DND-41 (cell line): ENCODE data around the gene ADD1.

Source experiments
- ATAC-seq: fragments of 200-7000 bp; cut with Tn5 transposase; 3 replicates; pipeline ENCODE4 v1.9.1; 2021; ENCODE audit warnings: low read depth; ENCODE audit not compliant: insufficient read depth
- DNase-seq: peaks from one replicate; pipeline ENCODE4 v3.0.0-alpha.2; 2020
- H2AFZ ChIP-seq: 2 replicates; pipeline ENCODE4 v1.6.0; 2012; ENCODE audit warnings: low read depth, low read length
- H3K27ac ChIP-seq: 2 replicates; pipeline ENCODE4 v1.5.1; 2012; ENCODE audit warnings: low read length, inconsistent platforms
- H3K27me3 ChIP-seq: fragments of 200-600 bp; sonication (generic); 2 replicates; pipeline ENCODE4 v1.6.0; 2012; ENCODE audit warnings: low read length, mild to moderate bottlenecking, inconsistent platforms; ENCODE audit not compliant: insufficient read depth, poor library complexity
- H3K36me3 ChIP-seq: 2 replicates; pipeline ENCODE4 v1.5.1; 2012; ENCODE audit warnings: low read length, inconsistent platforms; ENCODE audit not compliant: insufficient read depth
- H3K4me1 ChIP-seq: 2 replicates; pipeline ENCODE4 v1.5.1; 2012; ENCODE audit warnings: mild to moderate bottlenecking, low read length; ENCODE audit not compliant: insufficient read depth
- H3K4me2 ChIP-seq: 2 replicates; pipeline ENCODE4 v1.6.0; 2012; ENCODE audit warnings: mild to moderate bottlenecking, moderate library complexity, low read length, inconsistent platforms; ENCODE audit not compliant: insufficient read depth
- H3K4me3 ChIP-seq, 2 experiments: fragments of 200-600 bp in 1 of 2; shearing (Covaris generic) in 1 of 2; 2 replicates each; pipeline ENCODE4 v1.5.1; 2012 to 2016; ENCODE audit warnings: inconsistent platforms in 2 of 2, low read length in 2 of 2, mild to moderate bottlenecking in 2 of 2, low read depth in 1 of 2, moderate library complexity in 1 of 2
- H3K79me2 ChIP-seq: 2 replicates; pipeline ENCODE4 v1.6.0; 2012; ENCODE audit warnings: low read length, inconsistent platforms; ENCODE audit not compliant: insufficient read depth
- H3K9ac ChIP-seq: 2 replicates; pipeline ENCODE4 v1.6.0; 2012; ENCODE audit warnings: low read depth, mild to moderate bottlenecking, inconsistent platforms, low read length, moderate library complexity
- H3K9me3 ChIP-seq: 2 replicates; pipeline ENCODE4 v1.5.1; 2012; ENCODE audit warnings: low read length, moderate library complexity, mild to moderate bottlenecking, inconsistent platforms; ENCODE audit not compliant: insufficient read depth, severe bottlenecking
- H4K20me1 ChIP-seq: 2 replicates; pipeline ENCODE4 v1.6.0; 2012; ENCODE audit warnings: low read length; ENCODE audit not compliant: insufficient read depth
- EZH2 ChIP-seq: IDR thresholded peaks from 3 replicates; pipeline ENCODE4 v1.6.1; 2012; ENCODE audit warnings: borderline replicate concordance, low read depth, mild to moderate bottlenecking, moderate library complexity, low read length, inconsistent platforms; ENCODE audit not compliant: severe bottlenecking
- TF ChIP-seq, protein P1 (sequence below): IDR thresholded peaks from 2 replicates; pipeline ENCODE4 v1.5.1; 2012; ENCODE audit warnings: borderline replicate concordance, low read length, moderate library complexity, mild to moderate bottlenecking; ENCODE audit not compliant: poor library complexity, severe bottlenecking; ENCODE audit errors: extremely low read depth

The ADD1 gene

GRCh38 chr4:2893772-2894171 is 50.1 kb downstream of the ADD1 start:
- Histone ChIP-seq H3K4me3 (no peak overlapping the region), H3K79me2 (no peaks in the 10 kb centered on the region)
- ATAC-seq: no peak

GRCh38 chr4:2898001-2898400 is 54.4 kb downstream of the ADD1 start:
- ATAC-seq: no peak
- H3K4me1 ChIP-seq: no peaks in the 10 kb centered on the region
- H3K79me2 ChIP-seq: no peaks in the 10 kb centered on the region
- no peaks in the 10 kb centered on the region for H3K27me3 ChIP-seq
- H3K9me3 ChIP-seq: no peaks in the 10 kb centered on the region
- no peak overlapping the region for H3K27ac ChIP-seq
- DNase-seq: no peak
- H3K4me2 ChIP-seq: no peak overlapping the region
- no peak overlapping the region for H2AFZ ChIP-seq
- H3K36me3 ChIP-seq: peaks cover 86% of the 10 kb centered on the region
- H3K4me3 ChIP-seq: no peak overlapping the region
- 0 out of 2 replicates have a peak, but pooled peaks cover 4% of the 10 kb centered on the region for H4K20me1 ChIP-seq
- H3K9ac ChIP-seq: no peak overlapping the region
- TF ChIP-seq, protein P1, sequence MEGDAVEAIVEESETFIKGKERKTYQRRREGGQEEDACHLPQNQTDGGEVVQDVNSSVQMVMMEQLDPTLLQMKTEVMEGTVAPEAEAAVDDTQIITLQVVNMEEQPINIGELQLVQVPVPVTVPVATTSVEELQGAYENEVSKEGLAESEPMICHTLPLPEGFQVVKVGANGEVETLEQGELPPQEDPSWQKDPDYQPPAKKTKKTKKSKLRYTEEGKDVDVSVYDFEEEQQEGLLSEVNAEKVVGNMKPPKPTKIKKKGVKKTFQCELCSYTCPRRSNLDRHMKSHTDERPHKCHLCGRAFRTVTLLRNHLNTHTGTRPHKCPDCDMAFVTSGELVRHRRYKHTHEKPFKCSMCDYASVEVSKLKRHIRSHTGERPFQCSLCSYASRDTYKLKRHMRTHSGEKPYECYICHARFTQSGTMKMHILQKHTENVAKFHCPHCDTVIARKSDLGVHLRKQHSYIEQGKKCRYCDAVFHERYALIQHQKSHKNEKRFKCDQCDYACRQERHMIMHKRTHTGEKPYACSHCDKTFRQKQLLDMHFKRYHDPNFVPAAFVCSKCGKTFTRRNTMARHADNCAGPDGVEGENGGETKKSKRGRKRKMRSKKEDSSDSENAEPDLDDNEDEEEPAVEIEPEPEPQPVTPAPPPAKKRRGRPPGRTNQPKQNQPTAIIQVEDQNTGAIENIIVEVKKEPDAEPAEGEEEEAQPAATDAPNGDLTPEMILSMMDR: no peak
- TF ChIP-seq EZH2: no peak

More at GRCh38 chr4:2893772-2894171, 50.1 kb downstream of the ADD1 start:
- no peaks in the 10 kb centered on the region for H3K27me3 ChIP-seq
- H2AFZ ChIP-seq: no peak overlapping the region
- H3K36me3 ChIP-seq: peaks cover 66% of the 10 kb centered on the region
- no peaks in the 10 kb centered on the region for H3K4me1 ChIP-seq
- H3K9ac ChIP-seq: no peak overlapping the region
- no peak overlapping the region for H3K4me2 ChIP-seq
- TF ChIP-seq, protein P1: no peak
- TF ChIP-seq EZH2: no peak
- no peak overlapping the region for H3K27ac ChIP-seq
- no peaks in the 10 kb centered on the region for H4K20me1 ChIP-seq
- no peak for DNase-seq
- H3K9me3 ChIP-seq: no peaks in the 10 kb centered on the region

- Histone ChIP-seq H3K79me2 (no peaks in the 10 kb centered on the region), H3K4me1 (no peaks in the 10 kb centered on the region), H3K4me3 (no peak overlapping the region), H3K27ac (no peak overlapping the region; the same call in 1 of the 2 replicates), H3K9me3 (no peaks in the 10 kb centered on the region), H3K27me3 (no peaks in the 10 kb centered on the region), H3K36me3 (peaks cover 87% of the 10 kb centered on the region), H2AFZ (no peak overlapping the region), H3K4me2 (no peak overlapping the region), H4K20me1 (0 out of 2 replicates have a peak, but pooled peaks cover 4% of the 10 kb centered on the region), H3K9ac (no peak overlapping the region)
- ATAC-seq: no peak
- TF ChIP-seq, protein P1: no peak
- TF ChIP-seq EZH2: no peak
- DNase-seq: no peak
Observed at GRCh38 chr4:2900741-2901140, 57.1 kb downstream of the ADD1 start.

DNA sequence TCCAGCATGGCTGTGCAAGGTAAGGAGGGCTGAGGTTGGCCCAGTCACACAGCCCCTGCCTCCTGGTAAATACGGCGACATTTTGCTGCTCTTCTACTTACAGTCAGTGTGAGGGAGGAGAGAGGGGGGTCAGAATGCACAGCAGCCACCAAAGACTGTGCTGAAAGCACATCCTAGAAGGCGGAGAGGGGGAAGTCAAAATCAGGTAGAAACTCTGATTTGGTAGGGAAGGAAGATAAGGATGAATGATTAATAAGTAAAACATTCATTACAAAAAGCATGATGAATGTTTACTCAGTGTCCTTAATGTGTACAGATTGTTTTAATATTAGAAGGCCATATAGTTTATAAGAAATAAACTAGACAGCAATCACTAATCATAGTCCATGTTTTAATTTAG is 57.5 kb downstream of the ADD1 start:
- ATAC-seq (no peak), DNase-seq (no peak)
- H3K4me1 ChIP-seq: no peaks in the 10 kb centered on the region
- no peak overlapping the region for H3K9ac ChIP-seq
- no peaks in the 10 kb centered on the region for H3K79me2 ChIP-seq
- H3K4me3 ChIP-seq: no peak overlapping the region
- peaks cover 86% of the 10 kb centered on the region for H3K36me3 ChIP-seq
- no peak overlapping the region for H3K4me2 ChIP-seq
- no peak overlapping the region for H2AFZ ChIP-seq
- no peaks in the 10 kb centered on the region for H3K9me3 ChIP-seq
- TF ChIP-seq EZH2: no peak
- TF ChIP-seq, protein P1: no peak
- H4K20me1 ChIP-seq: 0 out of 2 replicates have a peak, but pooled peaks cover 4% of the 10 kb centered on the region
- H3K27ac ChIP-seq: no peak overlapping the region; the same call in 1 of the 2 replicates
- no peaks in the 10 kb centered on the region for H3K27me3 ChIP-seq
